Measurements from ENCODE around the gene CEACAM4. TPM values are rescaled to one million over a fixed set of nuclear protein-coding genes. Genes with fewer than 3 reads are reported as not detected.

The CEACAM4 gene
- total RNA-seq (2021; ENCODE audit: unreplicated experiment) (not detected), Bru-seq, nascent RNA (percentile 9 among the genes with signal in this experiment), BruChase-seq, experiment 1, labeled RNA remaining after a 2-hour chase (not detected), BruChase-seq, experiment 2, labeled RNA remaining after a 6-hour chase (not detected)
- not detected for polyA plus RNA-seq (2012; ENCODE audit: insufficient read length)
- long read RNA-seq: 0 reads

GRCh38 chr19:41626877-41627276 is at the start of gene CEACAM4:
TSS of gene CEACAM4 (minus strand) at chr19:41627074. CDS start at chr19:41626963, 111 bp downstream.
- DNase-seq (ENCODE audit: low read depth, low spot score): no peak
- peaks cover 4% of the 10 kb centered on the region for H3K27me3 ChIP-seq (ENCODE audit: control insufficient read depth, insufficient read depth, low read length)
- ChIA-PET CTCF (no interaction called here), POLR2A (no interaction called here)
- no peaks in the 10 kb centered on the region for H3K9me3 ChIP-seq (ENCODE audit: control insufficient read depth, insufficient read depth, low read depth, low read length)
- in situ Hi-C loops (cut with HindIII; ENCODE audit: low pct_unique_long_range_greater_than_20kb, low sequenced_read_pairs): no loop called here
- TF ChIP-seq TCF7L2 (IDR thresholded peaks at IDR 0.05; ENCODE audit: low read depth, low read length): no peak
- TF ChIP-seq SIN3A (IDR thresholded peaks at IDR 0.05; ENCODE audit: borderline replicate concordance, insufficient read depth, low read depth, low read length): no peak
- no peak for TF ChIP-seq POLR2AphosphoS5 (IDR thresholded peaks at IDR 0.05; ENCODE audit: low read depth, low read length)
- TF ChIP-seq CTCF (IDR thresholded peaks at IDR 0.05): no peak
- TF ChIP-seq REST (IDR thresholded peaks at IDR 0.05; ENCODE audit: insufficient read depth in 1 of 2, low read depth in 2 of 2, low read length in 1 of 2): no peak
- no peak within 1 kb of the TSS for H3K27ac ChIP-seq (ENCODE audit: low read length)
- no peak for ATAC-seq
- no TSS peak for BruUV-seq (replicated peaks)
- no peaks in the 10 kb centered on the region for H3K4me1 ChIP-seq (ENCODE audit: control insufficient read depth, insufficient read depth, low read length)
- H3K36me3 ChIP-seq (ENCODE audit: control insufficient read depth, insufficient read depth, low read length): no peaks in the 10 kb centered on the region
- no peak within 1 kb of the TSS for H3K4me3 ChIP-seq (ENCODE audit: low read depth in 2 of 2, low read length in 2 of 2)
- intact Hi-C loops (cut with micrococcal nuclease; ENCODE audit: unreplicated experiment): no loop called here

- TF ChIP-seq TCF7L2 (IDR thresholded peaks at IDR 0.05; ENCODE audit: low read depth, low read length) (no peak), REST (IDR thresholded peaks at IDR 0.05; ENCODE audit: insufficient read depth in 1 of 2, low read depth in 2 of 2, low read length in 1 of 2) (no peak)
- ChIA-PET CTCF (no interaction called here), POLR2A (no interaction called here)
- in situ Hi-C loops (cut with HindIII; ENCODE audit: low pct_unique_long_range_greater_than_20kb, low sequenced_read_pairs): no loop called here
- intact Hi-C loops (cut with micrococcal nuclease; ENCODE audit: unreplicated experiment): no loop called here
- Histone ChIP-seq H3K9me3 (ENCODE audit: control insufficient read depth, insufficient read depth, low read depth, low read length) (no peaks in the 10 kb centered on the region), H3K27ac (ENCODE audit: low read length) (no peak overlapping the region), H3K27me3 (ENCODE audit: control insufficient read depth, insufficient read depth, low read length) (peaks cover 5% of the 10 kb centered on the region), H3K4me1 (ENCODE audit: control insufficient read depth, insufficient read depth, low read length) (no peaks in the 10 kb centered on the region), H3K36me3 (ENCODE audit: control insufficient read depth, insufficient read depth, low read length) (no peaks in the 10 kb centered on the region), H3K4me3 (ENCODE audit: low read depth in 2 of 2, low read length in 2 of 2) (no peak overlapping the region)
- no TSS peak for BruUV-seq (replicated peaks)
- ATAC-seq (no peak), DNase-seq (ENCODE audit: low read depth, low spot score) (no peak)
These were observed 44.6 kb upstream of the CEACAM4 start for GRCh38 chr19:41671486-41671885.

Measured in Panc1 (cell line).